Type B pancreatic cell (in vitro differentiated cells): ENCODE results near the gene VEPH1. TPM values are rescaled to one million over a fixed set of nuclear protein-coding genes. Genes with fewer than 3 reads are reported as not detected.

Experiments
- DNase-seq: peaks from one replicate; pipeline ENCODE4 v3.0.0; 2021; ENCODE audit warnings: mixed read lengths; ENCODE audit not compliant: unreplicated experiment; ENCODE audit errors: extremely low spot score
- H3K27ac Mint-ChIP-seq: 2 replicates; pipeline ENCODE4 v1.8.0; 2021; ENCODE audit warnings: mild to moderate bottlenecking, mixed read lengths
- H3K27me3 Mint-ChIP-seq: 2 replicates; pipeline ENCODE4 v1.8.0; 2021; ENCODE audit warnings: mixed read lengths
- H3K36me3 Mint-ChIP-seq: 2 replicates; pipeline ENCODE4 v1.8.0; 2021; ENCODE audit warnings: mixed read lengths
- H3K4me1 Mint-ChIP-seq: one replicate; pipeline ENCODE4 v1.8.0; 2021; ENCODE audit warnings: mixed read lengths; ENCODE audit not compliant: unreplicated experiment
- H3K4me3 Mint-ChIP-seq: 2 replicates; pipeline ENCODE4 v1.8.0; 2021; ENCODE audit warnings: mild to moderate bottlenecking, mixed read lengths
- H3K9me3 Mint-ChIP-seq: 2 replicates; pipeline ENCODE4 v1.8.0; 2021; ENCODE audit warnings: mixed read lengths
- CTCF ChIP-seq: fragments of 200-600 bp; sonication (generic); conservative IDR thresholded peaks from 2 replicates; pipeline ENCODE4 v1.5.0; 2021; ENCODE audit warnings: antibody characterized with exemption, mild to moderate bottlenecking
- total RNA-seq: library from RNA; stranded (reverse); gene quantifications from 2 replicates; pipeline ENCODE4 v1.2.1, GENCODE V29; 2021; ENCODE audit warnings: low replicate concordance

The VEPH1 gene
- total RNA-seq, 1 donor from 2014 or later = 5.9 TPM

DNA sequence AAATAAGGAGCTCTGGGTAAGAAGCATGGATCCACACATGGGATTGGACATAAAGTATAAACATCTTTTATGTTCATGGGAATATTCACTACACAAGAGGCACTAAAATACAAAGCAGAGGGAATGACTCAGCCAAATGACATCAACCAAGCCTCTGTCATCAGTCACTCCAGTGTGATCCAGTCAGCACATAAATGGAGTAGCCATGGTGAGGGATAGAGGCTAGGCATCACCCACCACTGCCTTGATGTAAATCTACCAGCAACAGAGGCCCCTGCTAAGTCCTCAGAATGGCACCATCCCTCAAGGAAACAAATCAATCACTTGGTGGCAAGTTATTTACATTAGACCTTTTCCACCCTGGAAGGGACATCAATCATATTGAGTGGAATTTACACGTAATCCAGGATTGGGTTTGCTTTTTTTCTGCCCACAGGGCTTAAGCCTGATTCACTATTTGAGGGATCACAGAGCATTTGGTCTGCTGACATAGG, 27.2 kb downstream of the VEPH1 start:
- Mint-ChIP-seq H3K36me3 (no peaks in the 10 kb centered on the region), H3K4me3 (no peak overlapping the region), H3K27me3 (no peaks in the 10 kb centered on the region), H3K27ac (peak overlapping the region; percentile 46), H3K4me1 (no peaks in the 10 kb centered on the region), H3K9me3 (no peaks in the 10 kb centered on the region)
- DNase-seq = no peak
- no peak for TF ChIP-seq CTCF

DNA sequence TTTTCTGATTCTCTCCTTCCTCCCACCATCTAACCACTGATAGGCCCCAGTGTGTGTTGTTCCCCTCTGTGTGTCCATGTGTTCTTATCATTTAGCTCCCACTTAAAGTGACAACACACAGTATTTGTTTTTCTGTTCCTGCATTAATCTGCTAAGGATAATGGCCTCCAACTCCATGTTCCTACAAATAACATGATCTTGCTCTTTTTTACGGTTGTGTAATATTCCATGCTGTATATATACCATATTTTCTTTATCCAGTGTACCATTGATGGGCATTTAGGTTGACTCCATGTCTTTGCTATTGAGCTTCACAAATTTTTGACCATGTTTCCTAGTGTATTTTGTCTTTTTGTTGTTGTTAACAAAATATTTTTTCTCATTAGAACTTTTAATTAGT, 30.6 kb downstream of the VEPH1 start:
- DNase-seq = no peak
- Mint-ChIP-seq H3K27ac (no peak overlapping the region), H3K27me3 (no peaks in the 10 kb centered on the region), H3K4me3 (no peak overlapping the region), H3K4me1 (no peaks in the 10 kb centered on the region), H3K9me3 (no peaks in the 10 kb centered on the region), H3K36me3 (no peaks in the 10 kb centered on the region)
- no peak for TF ChIP-seq CTCF

DNA sequence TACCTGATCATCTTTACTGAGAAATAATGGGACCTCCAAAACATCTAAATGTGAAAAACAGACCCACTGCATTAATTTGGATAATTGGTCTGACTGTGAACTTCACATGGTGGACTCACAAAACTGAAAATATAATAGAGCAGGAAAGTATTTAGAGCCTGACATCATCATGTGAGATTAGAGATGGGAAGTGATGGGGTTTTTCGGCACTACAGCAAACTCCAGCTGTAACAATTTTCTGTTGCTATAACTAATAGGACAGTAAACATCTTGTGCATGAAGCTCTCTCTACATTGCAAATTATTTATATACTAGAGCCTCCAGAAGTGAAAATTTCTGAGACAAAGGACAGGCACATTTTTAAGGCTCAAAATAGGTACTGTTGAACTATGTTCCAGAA, 32.2 kb downstream of the VEPH1 start:
- no peaks in the 10 kb centered on the region for H3K9me3 Mint-ChIP-seq
- no peak for TF ChIP-seq CTCF
- no peaks in the 10 kb centered on the region for H3K27me3 Mint-ChIP-seq
- no peak for DNase-seq
- no peaks in the 10 kb centered on the region for H3K36me3 Mint-ChIP-seq
- no peak overlapping the region for H3K27ac Mint-ChIP-seq
- H3K4me3 Mint-ChIP-seq = no peak overlapping the region
- H3K4me1 Mint-ChIP-seq = no peaks in the 10 kb centered on the region

DNA sequence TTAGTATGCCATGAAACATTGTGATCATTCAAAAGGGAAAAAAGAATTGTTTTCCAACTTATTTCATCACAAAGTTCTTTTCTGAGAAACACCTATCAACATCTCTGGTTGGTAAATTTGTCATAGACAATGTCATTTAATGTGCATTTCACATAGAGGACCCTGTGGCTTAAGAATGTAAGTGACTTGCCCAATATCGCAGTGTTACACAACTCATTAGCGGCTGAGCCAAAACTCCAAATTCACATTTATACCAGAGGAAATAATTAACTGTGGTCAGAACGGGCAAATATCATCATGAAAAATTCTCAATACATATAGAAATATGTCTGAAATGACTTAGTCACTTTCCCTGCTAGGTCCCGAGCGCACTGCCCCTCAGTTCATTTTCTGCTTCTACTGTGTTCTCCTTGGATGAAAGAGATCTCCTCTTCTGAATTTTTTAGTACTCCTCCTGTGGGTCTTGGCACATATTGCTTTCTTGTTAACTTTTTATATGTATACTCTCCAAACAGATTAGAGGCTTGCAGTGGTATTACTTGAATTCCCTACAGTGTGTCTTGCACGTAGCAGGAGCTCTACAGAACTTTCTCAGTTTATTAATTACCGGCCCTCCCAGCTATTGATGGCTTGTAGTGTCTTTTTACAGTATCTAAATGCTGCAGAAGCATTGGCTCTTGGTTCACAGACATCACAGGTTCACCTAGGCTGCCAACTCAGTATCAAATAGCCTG, 33.5 kb downstream of the VEPH1 start:
- Mint-ChIP-seq H3K4me3 (no peak overlapping the region), H3K4me1 (no peaks in the 10 kb centered on the region), H3K27ac (no peak overlapping the region), H3K36me3 (no peaks in the 10 kb centered on the region), H3K9me3 (no peaks in the 10 kb centered on the region), H3K27me3 (no peaks in the 10 kb centered on the region)
- TF ChIP-seq CTCF = no peak
- DNase-seq = no peak

DNA sequence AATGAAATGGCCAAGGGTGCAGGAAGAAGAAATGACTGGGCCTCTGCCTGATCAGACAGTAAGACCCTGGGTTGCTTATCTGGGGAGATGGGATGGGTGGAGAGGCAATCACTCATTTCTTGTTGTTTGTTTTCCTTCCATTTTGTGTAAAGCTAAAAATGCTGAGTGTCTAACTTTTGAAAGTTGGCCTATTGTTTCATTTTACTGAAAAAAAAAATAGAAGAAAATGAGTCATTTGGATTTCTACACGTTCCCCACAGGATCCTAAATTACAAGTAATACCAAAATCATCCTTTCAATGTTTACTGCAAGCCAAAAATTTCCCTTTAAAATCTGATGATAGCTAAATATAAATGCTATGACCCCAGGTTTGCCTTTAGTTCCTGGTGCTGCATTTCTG, 36.0 kb downstream of the VEPH1 start:
- no peaks in the 10 kb centered on the region for H3K9me3 Mint-ChIP-seq
- H3K27me3 Mint-ChIP-seq = no peaks in the 10 kb centered on the region
- no peaks in the 10 kb centered on the region for H3K36me3 Mint-ChIP-seq
- no peak overlapping the region for H3K27ac Mint-ChIP-seq
- TF ChIP-seq CTCF = no peak
- peaks cover 6% of the 10 kb centered on the region for H3K4me1 Mint-ChIP-seq
- no peak for DNase-seq
- no peak overlapping the region for H3K4me3 Mint-ChIP-seq
